HG03064 (cell line): ENCODE measurements around the gene SLC35B4.

Experiments
- ATAC-seq: cut with Tn5 transposase; IDR thresholded peaks from one replicate; pipeline ENCODE4 v1.9.1; 2021; ENCODE audit warnings: low read depth; ENCODE audit not compliant: unreplicated experiment

SLC35B4 gene, protein sequence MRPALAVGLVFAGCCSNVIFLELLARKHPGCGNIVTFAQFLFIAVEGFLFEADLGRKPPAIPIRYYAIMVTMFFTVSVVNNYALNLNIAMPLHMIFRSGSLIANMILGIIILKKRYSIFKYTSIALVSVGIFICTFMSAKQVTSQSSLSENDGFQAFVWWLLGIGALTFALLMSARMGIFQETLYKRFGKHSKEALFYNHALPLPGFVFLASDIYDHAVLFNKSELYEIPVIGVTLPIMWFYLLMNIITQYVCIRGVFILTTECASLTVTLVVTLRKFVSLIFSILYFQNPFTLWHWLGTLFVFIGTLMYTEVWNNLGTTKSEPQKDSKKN

DNA sequence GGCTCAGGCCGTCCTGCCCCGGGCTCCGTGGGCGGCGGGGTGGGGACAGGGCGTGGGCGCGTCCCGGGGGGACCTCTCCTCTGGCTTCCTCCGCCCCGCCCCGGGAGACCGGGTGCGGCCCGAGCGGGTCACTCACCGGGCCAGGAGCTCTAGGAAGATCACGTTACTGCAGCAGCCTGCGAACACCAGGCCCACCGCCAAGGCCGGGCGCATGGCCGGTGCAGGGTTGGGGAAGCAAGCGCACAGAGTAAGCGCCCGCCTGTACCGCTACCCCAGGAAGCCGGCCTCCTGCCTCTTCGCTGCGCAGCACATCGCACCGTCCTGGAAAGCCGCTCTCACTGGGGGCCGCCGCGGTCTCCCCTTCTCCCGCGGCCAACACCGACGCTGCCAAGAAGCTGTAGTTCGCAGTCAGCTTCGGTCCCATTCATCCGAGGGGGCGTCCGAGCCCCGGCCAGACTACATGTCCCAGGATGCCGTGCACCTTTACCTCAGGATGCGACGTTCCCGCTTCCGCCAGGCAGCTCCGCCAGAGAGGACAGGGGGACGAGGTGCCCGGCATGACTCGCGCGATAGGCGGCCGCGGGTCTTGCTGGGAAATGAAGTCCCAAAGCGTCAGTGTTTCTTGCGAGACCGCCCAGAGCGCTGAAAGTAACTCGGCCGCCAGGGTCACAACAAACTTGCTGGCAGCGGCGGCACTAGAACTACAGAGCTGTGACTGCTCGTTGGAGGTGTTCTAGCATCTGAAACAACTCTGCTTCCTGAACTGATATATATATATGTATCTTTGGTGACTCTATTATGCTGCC lies at the start of gene SLC35B4:
SLC35B4 (minus strand) TSS at position 392 of the 806 bp plus-strand sequence; CDS start at position 213, 179 bp downstream.
- ATAC-seq: peak; percentile 99

- ATAC-seq: no peak
Observed at GRCh38 chr7:134366481-134366880, 49.8 kb upstream of the SLC35B4 start.

DNA sequence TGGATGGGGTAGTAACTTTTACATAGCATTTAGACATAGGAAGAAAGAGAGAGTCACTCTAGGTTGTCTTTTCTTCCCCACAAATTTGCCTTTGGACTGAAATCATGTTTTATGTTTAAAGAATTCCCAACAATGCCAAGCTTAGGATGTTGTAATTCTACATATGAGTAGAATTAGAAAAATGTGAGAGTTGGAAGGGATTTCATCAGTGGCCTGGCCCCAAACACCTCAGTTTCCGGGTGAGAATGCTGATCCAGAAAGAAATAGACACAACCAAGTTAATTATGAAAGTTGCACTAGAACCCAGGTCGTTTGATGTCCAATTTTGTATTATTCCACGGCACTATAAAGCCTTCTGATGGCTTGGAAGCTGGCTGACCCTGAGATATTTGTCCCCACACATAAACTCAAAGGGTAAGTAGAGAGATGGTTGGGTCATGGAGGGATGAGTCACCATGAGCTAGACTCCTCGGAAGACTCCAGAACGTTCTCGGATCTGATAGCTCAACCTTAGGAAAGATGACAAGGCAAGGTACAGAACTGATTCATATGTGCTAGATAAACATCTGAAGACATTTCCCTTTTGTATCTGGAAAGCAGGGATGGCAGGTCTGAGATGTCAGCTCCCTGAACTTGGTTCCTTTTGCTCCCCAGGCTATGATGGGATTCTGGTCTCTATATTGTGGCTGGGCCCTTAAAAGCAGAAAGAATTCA lies 48.8 kb upstream of the SLC35B4 start:
- ATAC-seq: no peak

- no peak for ATAC-seq
Observed at GRCh38 chr7:134364619-134365037, 47.9 kb upstream of the SLC35B4 start.

GRCh38 chr7:134362587-134363483 lies 46.1 kb upstream of the SLC35B4 start:
- no peak for ATAC-seq

- no peak for ATAC-seq
Observed at GRCh38 chr7:134359787-134360432, 43.2 kb upstream of the SLC35B4 start.

- no peak for ATAC-seq
Observed at GRCh38 chr7:134357486-134357885, 40.8 kb upstream of the SLC35B4 start.

DNA sequence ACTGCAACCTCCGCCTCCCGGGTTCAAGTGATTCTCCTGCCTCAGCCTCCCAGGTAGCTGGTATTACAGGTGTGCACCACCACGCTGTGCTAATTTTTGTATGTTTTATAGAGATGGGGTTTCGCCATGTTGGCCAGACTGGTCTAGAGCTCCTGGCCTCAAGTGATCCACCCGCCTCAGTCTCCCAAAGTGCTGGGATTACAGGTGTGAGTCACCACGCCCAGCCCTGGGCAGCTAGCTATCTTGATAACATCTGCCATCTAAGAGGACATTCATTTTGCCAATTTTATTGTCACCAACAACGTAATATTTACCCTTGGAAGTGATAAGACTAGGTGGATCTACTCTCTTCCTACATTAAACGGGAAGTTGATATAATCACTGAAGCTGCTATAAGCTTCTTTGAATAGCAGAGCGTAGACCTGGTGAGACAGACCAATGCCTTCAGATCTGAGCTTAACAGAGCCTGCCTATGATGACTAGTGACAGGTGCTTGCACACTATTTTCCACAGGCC lies 39.7 kb upstream of the SLC35B4 start:
- no peak for ATAC-seq

- ATAC-seq: no peak
Observed at GRCh38 chr7:134355927-134356326, 39.2 kb upstream of the SLC35B4 start.

DNA sequence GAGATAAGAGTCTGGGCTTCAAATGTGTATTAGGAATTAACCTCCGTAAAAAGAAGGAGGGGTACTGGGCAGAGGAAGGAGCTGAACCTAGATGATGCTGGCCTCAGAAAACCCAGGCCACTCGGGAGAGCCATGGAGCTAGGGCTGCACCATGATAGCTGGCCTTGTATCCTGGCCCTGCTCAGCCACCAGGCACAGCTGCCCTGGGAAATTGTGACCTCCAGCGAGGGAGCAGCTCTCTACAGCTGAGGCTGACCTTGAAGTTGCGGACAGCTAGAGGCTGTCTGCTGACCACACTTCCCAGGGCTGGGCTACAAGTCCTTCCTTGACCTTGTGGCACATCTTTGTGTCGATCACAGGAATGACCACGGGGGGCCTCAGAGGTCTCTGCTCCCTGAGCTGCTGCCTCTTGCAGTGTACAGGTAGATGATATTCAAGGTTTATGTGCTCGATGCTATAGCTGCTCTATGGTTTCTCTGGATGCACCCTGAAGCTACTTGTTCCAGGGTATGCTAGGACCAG lies 38.3 kb upstream of the SLC35B4 start:
- ATAC-seq: no peak

GRCh38 chr7:134353411-134353810 lies 36.7 kb upstream of the SLC35B4 start:
- ATAC-seq: no peak

DNA sequence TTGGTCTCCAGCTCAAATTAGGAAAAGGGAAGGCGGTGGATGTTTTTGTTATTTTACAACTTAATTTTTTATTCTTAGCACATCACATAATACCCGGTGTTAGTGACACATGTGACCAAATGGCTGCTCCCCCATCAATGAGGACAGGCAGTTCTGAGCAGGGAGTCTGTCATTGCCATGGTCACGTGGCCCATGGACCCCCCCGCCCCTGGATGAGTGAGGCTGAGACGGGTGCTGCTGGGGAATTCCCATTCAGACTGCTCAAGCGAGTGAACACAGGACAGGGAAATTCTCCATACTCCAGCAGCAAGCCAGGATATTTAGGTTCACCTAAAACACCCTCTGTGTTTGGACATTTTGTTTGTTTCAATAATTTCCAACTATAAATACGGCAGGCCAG lies 34.7 kb upstream of the SLC35B4 start:
- no peak for ATAC-seq

- no peak for ATAC-seq
Observed at GRCh38 chr7:134350709-134351108, 34.0 kb upstream of the SLC35B4 start.

- ATAC-seq: no peak
Observed at GRCh38 chr7:134347567-134347966, 30.8 kb upstream of the SLC35B4 start.

GRCh38 chr7:134343796-134344195 lies 27.1 kb upstream of the SLC35B4 start:
- no peak for ATAC-seq

- no peak for ATAC-seq
Observed at GRCh38 chr7:134343136-134343535, 26.4 kb upstream of the SLC35B4 start.

DNA sequence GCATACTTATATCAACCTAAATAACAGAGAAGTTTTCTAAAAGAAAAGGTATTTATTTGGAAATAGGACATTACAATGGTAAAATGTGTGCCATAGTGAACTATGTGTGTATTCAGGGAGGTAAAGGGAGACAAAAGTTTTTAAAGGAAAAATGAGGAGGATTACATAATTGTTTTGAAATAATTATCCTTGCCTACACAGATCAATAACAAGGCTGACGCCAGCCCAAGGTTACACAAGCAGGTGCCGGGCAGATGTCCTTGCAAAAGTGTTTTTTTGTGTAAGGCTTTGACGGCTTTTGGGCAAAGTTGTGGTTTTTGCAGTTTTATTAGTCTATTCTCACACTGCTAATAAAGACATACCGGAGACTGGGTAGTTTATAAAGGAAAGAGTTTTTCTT lies 22.7 kb upstream of the SLC35B4 start:
- no peak for ATAC-seq

GRCh38 chr7:134337980-134338379 lies 21.2 kb upstream of the SLC35B4 start:
- no peak for ATAC-seq

DNA sequence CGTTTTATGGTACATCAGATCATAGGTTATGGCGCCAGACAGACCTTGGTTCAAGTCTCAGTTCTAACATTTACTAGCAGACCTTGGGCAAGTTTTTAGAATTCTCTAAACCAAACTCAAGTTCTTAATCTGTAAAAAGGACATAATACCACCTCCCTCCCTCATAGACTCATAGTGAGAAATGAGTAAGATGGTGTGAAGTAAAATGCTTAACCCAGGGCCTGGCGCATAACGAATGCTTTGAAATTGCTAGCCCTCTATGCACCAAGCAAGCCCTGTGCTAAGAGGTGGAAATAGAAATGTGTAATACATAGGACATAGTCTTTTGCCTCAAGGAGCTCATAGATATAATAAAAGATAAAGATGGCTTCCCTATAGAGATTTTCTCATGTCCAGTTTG lies 17.7 kb upstream of the SLC35B4 start:
- no peak for ATAC-seq
